Stimulated activated CD8-positive, alpha-beta memory T cell treated with anti-CD3 and anti-CD28 coated beads, Interleukin-12 subunit alpha, Interleukin-12 subunit beta, amount 100 ng/mL, for 4 hours (primary cell): ENCODE measurements around the gene HGD.

Experiments used
- DNase-seq: peaks from one replicate; pipeline ENCODE4 v3.0.0-alpha.2; 2020; ENCODE audit warnings: low read depth

The HGD gene

DNA sequence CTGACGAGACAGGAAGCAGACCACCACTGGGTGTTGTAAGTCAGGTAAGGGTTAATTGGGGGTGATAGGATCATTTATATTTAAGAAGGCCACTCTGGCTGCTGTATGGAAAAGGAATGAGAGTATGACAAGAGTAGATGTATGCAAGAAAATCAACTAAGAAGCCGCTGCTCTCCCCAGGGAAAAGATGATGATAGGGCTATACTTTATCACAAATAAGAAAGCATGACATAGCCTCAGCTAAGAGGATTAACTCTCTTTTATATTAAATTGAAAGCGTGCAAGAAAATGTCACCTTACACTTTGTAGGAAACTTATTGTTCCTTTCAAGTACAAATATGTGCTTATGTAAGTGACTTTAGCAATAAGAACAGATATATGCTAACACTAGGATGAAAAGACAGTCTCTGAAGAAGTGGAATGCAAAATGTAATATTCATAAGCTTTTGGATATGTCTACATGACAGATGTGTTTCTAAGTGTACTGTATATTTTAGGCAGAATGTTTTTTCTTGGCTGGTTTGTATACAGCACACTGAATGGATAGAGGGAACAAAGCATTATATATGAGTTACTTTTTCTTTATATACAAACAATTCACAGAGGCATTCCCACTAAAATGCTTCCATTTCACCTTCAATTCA lies 94.6 kb downstream of the HGD start:
- no peak for DNase-seq
